ENCODE data around the gene FZD7. TPM values are rescaled to one million over a fixed set of nuclear protein-coding genes. Genes with fewer than 3 reads are reported as not detected.

Gene FZD7
- total RNA-seq, 4 donors from 2014 or later = 6.2 to 14.6 (median 13.3) TPM

GRCh38 chr2:202064171-202064880 is 30.7 kb downstream of the FZD7 start:
- in situ Hi-C loops (cut with MboI; ENCODE audit: low pct_ligation_motif_present in 1 of 4, low pct_unique_long_range_greater_than_20kb in 1 of 4, low sequenced_read_pairs in 3 of 4) (no loop called here), intact Hi-C loops (cut with DNase I; ENCODE audit: low total_unique reads) (no loop called here)
- Histone ChIP-seq H3K4me3 (no peak overlapping the region), H3K27ac (peak overlapping the region; percentile 18 to 59 (median 44)), H3K36me3 (no peaks in the 10 kb centered on the region), H3K27me3 (no peaks in the 10 kb centered on the region), H3K4me1 (peaks cover 4 to 25% (median 12%) of the 10 kb centered on the region in 4 donors), H3K9me3 (no peaks in the 10 kb centered on the region)
- DNase-seq = no peak
- WGBS, 2 donors (ENCODE audit: low coverage in 1 of 2) = 19 to 25% methylated on average over 3 of the region's 3 CpGs
- TF ChIP-seq CTCF (IDR thresholded peaks at IDR 0.05) (no peak), POLR2AphosphoS5 (IDR thresholded peaks at IDR 0.05) (no peak), POLR2A (IDR thresholded peaks at IDR 0.05) (no peak), EP300 (IDR thresholded peaks at IDR 0.05; ENCODE audit: low read depth) (no peak)

- intact Hi-C loops (cut with DNase I; ENCODE audit: low total_unique reads) (no loop called here), in situ Hi-C loops (cut with MboI; ENCODE audit: low pct_ligation_motif_present in 1 of 4, low pct_unique_long_range_greater_than_20kb in 1 of 4, low sequenced_read_pairs in 3 of 4) (no loop called here)
- Histone ChIP-seq H3K4me1 (peaks cover 8 to 31% (median 14%) of the 10 kb centered on the region in 4 donors), H3K27me3 (no peaks in the 10 kb centered on the region), H3K4me3 (no peak overlapping the region), H3K36me3 (no peaks in the 10 kb centered on the region), H3K9me3 (no peaks in the 10 kb centered on the region), H3K27ac (peak overlapping the region in 1 of 4 donors; percentile 59)
- 86 to 91% methylated on average over 3 of the region's 3 CpGs for WGBS, 2 donors (ENCODE audit: low coverage in 1 of 2)
- TF ChIP-seq EP300 (IDR thresholded peaks at IDR 0.05; ENCODE audit: low read depth) (no peak), POLR2AphosphoS5 (IDR thresholded peaks at IDR 0.05) (no peak), CTCF (IDR thresholded peaks at IDR 0.05) (no peak), POLR2A (IDR thresholded peaks at IDR 0.05) (no peak)
- DNase-seq = no peak
These were observed 31.2 kb downstream of the FZD7 start for GRCh38 chr2:202064881-202065230.

- no peak overlapping the region for H3K4me3 ChIP-seq
- H3K36me3 ChIP-seq = no peaks in the 10 kb centered on the region
- intact Hi-C loops (cut with DNase I; ENCODE audit: low total_unique reads) (no loop called here), in situ Hi-C loops (cut with MboI; ENCODE audit: low pct_ligation_motif_present in 1 of 4, low pct_unique_long_range_greater_than_20kb in 1 of 4, low sequenced_read_pairs in 3 of 4) (no loop called here)
- DNase-seq = no peak
- H3K9me3 ChIP-seq = no peaks in the 10 kb centered on the region
- H3K4me1 ChIP-seq = peaks cover 11 to 39% (median 16%) of the 10 kb centered on the region in 4 donors
- no peaks in the 10 kb centered on the region for H3K27me3 ChIP-seq
- H3K27ac ChIP-seq = no peak overlapping the region
- TF ChIP-seq POLR2A (IDR thresholded peaks at IDR 0.05) (no peak), POLR2AphosphoS5 (IDR thresholded peaks at IDR 0.05) (no peak)
- WGBS, 2 donors (ENCODE audit: low coverage in 1 of 2) = 63 to 88% methylated on average over 1 to 3 of the region's 3 CpGs
These were observed 32.2 kb downstream of the FZD7 start for GRCh38 chr2:202065876-202066275.

GRCh38 chr2:202066875-202067274 is 33.2 kb downstream of the FZD7 start:
- Histone ChIP-seq H3K27me3 (no peaks in the 10 kb centered on the region), H3K4me1 (peaks cover 11 to 39% (median 16%) of the 10 kb centered on the region in 4 donors), H3K36me3 (no peaks in the 10 kb centered on the region), H3K9me3 (no peaks in the 10 kb centered on the region), H3K4me3 (no peak overlapping the region), H3K27ac (no peak overlapping the region)
- WGBS, 2 donors (ENCODE audit: low coverage in 1 of 2) = 48 to 64% methylated on average over 2 of the region's 2 CpGs
- no peak for DNase-seq
- intact Hi-C loops (cut with DNase I; ENCODE audit: low total_unique reads) (no loop called here), in situ Hi-C loops (cut with MboI; ENCODE audit: low pct_ligation_motif_present in 1 of 4, low pct_unique_long_range_greater_than_20kb in 1 of 4, low sequenced_read_pairs in 3 of 4) (no loop called here)
- no peak for TF ChIP-seq EP300 (IDR thresholded peaks at IDR 0.05; ENCODE audit: low read depth)
- no peak for TF ChIP-seq POLR2AphosphoS5 (IDR thresholded peaks at IDR 0.05)
- TF ChIP-seq POLR2A (IDR thresholded peaks at IDR 0.05) = no peak
- no peak for TF ChIP-seq CTCF (IDR thresholded peaks at IDR 0.05)
